Measurements from ENCODE around the gene HS2ST1.

HS2ST1 gene

DNA sequence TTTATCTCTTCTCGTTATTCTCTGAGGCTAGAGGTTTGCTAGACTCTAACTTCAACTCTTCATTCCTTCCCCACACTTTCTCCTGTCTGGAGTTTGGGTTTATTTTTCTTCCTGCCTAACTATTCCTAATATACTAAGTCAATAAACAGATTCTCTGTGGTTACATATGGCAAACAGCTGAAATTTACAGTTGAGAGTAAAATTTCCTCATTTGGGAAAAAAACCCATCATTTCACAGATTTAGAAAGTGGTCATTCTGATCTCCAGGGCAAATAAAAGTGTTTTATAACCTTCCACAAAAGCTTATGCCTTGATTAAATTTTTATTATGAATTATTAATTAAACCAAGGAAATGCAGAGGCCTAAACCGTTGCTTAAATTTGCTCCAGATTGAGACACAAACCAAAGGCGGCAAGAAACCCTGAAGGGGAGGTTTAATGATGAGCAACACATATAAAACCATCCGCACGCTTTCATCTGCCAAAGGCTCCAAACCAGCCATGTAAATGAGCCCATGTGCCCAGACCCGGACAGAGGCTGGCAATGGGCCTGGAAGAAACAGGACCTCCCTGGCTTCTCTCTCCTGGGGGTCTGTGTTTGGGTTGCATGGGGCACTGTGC lies 212.6 kb downstream of the HS2ST1 start:
- ATAC-seq, result no peak
- TF ChIP-seq, protein P1, sequence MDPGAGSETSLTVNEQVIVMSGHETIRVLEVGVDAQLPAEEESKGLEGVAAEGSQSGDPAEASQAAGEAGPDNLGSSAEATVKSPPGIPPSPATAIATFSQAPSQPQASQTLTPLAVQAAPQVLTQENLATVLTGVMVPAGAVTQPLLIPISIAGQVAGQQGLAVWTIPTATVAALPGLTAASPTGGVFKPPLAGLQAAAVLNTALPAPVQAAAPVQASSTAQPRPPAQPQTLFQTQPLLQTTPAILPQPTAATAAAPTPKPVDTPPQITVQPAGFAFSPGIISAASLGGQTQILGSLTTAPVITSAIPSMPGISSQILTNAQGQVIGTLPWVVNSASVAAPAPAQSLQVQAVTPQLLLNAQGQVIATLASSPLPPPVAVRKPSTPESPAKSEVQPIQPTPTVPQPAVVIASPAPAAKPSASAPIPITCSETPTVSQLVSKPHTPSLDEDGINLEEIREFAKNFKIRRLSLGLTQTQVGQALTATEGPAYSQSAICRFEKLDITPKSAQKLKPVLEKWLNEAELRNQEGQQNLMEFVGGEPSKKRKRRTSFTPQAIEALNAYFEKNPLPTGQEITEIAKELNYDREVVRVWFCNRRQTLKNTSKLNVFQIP (CRISPR knock-in tag; IDR thresholded peaks at IDR 0.05; ENCODE audit: borderline replicate concordance, low read depth), result no peak
- TF ChIP-seq, protein P2, sequence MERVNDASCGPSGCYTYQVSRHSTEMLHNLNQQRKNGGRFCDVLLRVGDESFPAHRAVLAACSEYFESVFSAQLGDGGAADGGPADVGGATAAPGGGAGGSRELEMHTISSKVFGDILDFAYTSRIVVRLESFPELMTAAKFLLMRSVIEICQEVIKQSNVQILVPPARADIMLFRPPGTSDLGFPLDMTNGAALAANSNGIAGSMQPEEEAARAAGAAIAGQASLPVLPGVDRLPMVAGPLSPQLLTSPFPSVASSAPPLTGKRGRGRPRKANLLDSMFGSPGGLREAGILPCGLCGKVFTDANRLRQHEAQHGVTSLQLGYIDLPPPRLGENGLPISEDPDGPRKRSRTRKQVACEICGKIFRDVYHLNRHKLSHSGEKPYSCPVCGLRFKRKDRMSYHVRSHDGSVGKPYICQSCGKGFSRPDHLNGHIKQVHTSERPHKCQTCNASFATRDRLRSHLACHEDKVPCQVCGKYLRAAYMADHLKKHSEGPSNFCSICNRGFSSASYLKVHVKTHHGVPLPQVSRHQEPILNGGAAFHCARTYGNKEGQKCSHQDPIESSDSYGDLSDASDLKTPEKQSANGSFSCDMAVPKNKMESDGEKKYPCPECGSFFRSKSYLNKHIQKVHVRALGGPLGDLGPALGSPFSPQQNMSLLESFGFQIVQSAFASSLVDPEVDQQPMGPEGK (CRISPR knock-in tag; IDR thresholded peaks at IDR 0.05; ENCODE audit: borderline replicate concordance), result no peak
- TF ChIP-seq ZC3H10 (CRISPR knock-in tag; IDR thresholded peaks at IDR 0.05), result no peak
- TF ChIP-seq GLIS3 (CRISPR knock-in tag; IDR thresholded peaks at IDR 0.05), result no peak
- TF ChIP-seq, protein P3, sequence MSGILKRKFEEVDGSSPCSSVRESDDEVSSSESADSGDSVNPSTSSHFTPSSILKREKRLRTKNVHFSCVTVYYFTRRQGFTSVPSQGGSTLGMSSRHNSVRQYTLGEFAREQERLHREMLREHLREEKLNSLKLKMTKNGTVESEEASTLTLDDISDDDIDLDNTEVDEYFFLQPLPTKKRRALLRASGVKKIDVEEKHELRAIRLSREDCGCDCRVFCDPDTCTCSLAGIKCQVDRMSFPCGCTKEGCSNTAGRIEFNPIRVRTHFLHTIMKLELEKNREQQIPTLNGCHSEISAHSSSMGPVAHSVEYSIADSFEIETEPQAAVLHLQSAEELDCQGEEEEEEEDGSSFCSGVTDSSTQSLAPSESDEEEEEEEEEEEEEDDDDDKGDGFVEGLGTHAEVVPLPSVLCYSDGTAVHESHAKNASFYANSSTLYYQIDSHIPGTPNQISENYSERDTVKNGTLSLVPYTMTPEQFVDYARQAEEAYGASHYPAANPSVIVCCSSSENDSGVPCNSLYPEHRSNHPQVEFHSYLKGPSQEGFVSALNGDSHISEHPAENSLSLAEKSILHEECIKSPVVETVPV (CRISPR knock-in tag; IDR thresholded peaks at IDR 0.05), result no peak
- no peak for TF ChIP-seq TOX (CRISPR knock-in tag; IDR thresholded peaks at IDR 0.05; ENCODE audit: borderline replicate concordance)
- no peak for TF ChIP-seq CSDC2 (CRISPR knock-in tag; IDR thresholded peaks at IDR 0.05)
- TF ChIP-seq ESRRG (CRISPR knock-in tag; IDR thresholded peaks at IDR 0.05), result no peak
- no peak for TF ChIP-seq ZNF565 (CRISPR knock-in tag; conservative IDR thresholded peaks at IDR 0.05; ENCODE audit: low read depth)
- no peak for TF ChIP-seq ZFP30 (CRISPR knock-in tag; IDR thresholded peaks at IDR 0.05)
- TF ChIP-seq, protein P4, sequence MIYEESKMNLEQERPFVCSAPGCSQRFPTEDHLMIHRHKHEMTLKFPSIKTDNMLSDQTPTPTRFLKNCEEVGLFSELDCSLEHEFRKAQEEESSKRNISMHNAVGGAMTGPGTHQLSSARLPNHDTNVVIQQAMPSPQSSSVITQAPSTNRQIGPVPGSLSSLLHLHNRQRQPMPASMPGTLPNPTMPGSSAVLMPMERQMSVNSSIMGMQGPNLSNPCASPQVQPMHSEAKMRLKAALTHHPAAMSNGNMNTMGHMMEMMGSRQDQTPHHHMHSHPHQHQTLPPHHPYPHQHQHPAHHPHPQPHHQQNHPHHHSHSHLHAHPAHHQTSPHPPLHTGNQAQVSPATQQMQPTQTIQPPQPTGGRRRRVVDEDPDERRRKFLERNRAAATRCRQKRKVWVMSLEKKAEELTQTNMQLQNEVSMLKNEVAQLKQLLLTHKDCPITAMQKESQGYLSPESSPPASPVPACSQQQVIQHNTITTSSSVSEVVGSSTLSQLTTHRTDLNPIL (CRISPR knock-in tag; IDR thresholded peaks at IDR 0.05; ENCODE audit: low read depth), result no peak
- no peak for TF ChIP-seq ZFP3 (CRISPR knock-in tag; IDR thresholded peaks at IDR 0.05)
- TF ChIP-seq ZNF70 (CRISPR knock-in tag; IDR thresholded peaks at IDR 0.05), result no peak
- TF ChIP-seq TCF4 (CRISPR knock-in tag; IDR thresholded peaks at IDR 0.05; ENCODE audit: borderline replicate concordance), result no peak
- no peak for TF ChIP-seq SNAI2 (CRISPR knock-in tag; IDR thresholded peaks at IDR 0.05)
- no peak for TF ChIP-seq ISL1 (CRISPR knock-in tag; IDR thresholded peaks at IDR 0.05)
- TF ChIP-seq, protein P5, sequence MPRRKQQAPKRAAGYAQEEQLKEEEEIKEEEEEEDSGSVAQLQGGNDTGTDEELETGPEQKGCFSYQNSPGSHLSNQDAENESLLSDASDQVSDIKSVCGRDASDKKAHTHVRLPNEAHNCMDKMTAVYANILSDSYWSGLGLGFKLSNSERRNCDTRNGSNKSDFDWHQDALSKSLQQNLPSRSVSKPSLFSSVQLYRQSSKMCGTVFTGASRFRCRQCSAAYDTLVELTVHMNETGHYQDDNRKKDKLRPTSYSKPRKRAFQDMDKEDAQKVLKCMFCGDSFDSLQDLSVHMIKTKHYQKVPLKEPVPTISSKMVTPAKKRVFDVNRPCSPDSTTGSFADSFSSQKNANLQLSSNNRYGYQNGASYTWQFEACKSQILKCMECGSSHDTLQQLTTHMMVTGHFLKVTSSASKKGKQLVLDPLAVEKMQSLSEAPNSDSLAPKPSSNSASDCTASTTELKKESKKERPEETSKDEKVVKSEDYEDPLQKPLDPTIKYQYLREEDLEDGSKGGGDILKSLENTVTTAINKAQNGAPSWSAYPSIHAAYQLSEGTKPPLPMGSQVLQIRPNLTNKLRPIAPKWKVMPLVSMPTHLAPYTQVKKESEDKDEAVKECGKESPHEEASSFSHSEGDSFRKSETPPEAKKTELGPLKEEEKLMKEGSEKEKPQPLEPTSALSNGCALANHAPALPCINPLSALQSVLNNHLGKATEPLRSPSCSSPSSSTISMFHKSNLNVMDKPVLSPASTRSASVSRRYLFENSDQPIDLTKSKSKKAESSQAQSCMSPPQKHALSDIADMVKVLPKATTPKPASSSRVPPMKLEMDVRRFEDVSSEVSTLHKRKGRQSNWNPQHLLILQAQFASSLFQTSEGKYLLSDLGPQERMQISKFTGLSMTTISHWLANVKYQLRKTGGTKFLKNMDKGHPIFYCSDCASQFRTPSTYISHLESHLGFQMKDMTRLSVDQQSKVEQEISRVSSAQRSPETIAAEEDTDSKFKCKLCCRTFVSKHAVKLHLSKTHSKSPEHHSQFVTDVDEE (CRISPR knock-in tag; IDR thresholded peaks at IDR 0.05), result no peak
- TF ChIP-seq OSR1 (CRISPR knock-in tag; IDR thresholded peaks at IDR 0.05), result no peak
- no peak for TF ChIP-seq BACH2 (CRISPR knock-in tag; IDR thresholded peaks at IDR 0.05; ENCODE audit: borderline replicate concordance)
- no peak for TF ChIP-seq ARNTL (CRISPR knock-in tag; IDR thresholded peaks at IDR 0.05; ENCODE audit: borderline replicate concordance, low read depth)

DNA sequence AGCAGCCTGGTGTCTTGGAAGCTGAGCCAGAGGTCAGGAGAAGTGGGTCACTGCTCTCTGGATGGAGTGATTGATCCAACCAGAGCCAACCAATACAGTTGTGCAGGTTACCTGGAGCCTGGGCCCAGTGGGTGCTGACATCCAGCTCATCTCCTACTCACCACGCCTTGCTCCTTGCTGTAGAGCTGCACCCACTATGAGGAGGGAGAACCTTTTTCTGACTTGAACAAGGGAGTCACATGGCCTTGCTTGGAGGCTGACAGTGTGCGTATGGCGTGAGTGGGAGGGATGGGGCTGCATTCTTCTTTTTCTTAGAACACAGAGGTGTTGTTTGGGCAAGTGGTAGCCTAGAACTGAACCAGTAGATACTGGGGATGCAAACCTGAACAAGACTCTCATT lies 213.1 kb downstream of the HS2ST1 start:
- ATAC-seq, result no peak
- TF ChIP-seq GLIS3 (CRISPR knock-in tag; IDR thresholded peaks at IDR 0.05), result no peak
- no peak for TF ChIP-seq TOX (CRISPR knock-in tag; IDR thresholded peaks at IDR 0.05; ENCODE audit: borderline replicate concordance)
- no peak for TF ChIP-seq TCF4 (CRISPR knock-in tag; IDR thresholded peaks at IDR 0.05; ENCODE audit: borderline replicate concordance)
- TF ChIP-seq ZC3H10 (CRISPR knock-in tag; IDR thresholded peaks at IDR 0.05), result no peak
- TF ChIP-seq, protein P4 (CRISPR knock-in tag; IDR thresholded peaks at IDR 0.05; ENCODE audit: low read depth), result no peak
- TF ChIP-seq, protein P1 (CRISPR knock-in tag; IDR thresholded peaks at IDR 0.05; ENCODE audit: borderline replicate concordance, low read depth), result no peak
- TF ChIP-seq BACH2 (CRISPR knock-in tag; IDR thresholded peaks at IDR 0.05; ENCODE audit: borderline replicate concordance), result no peak
- no peak for TF ChIP-seq ISL1 (CRISPR knock-in tag; IDR thresholded peaks at IDR 0.05)
- no peak for TF ChIP-seq PPARA (CRISPR knock-in tag; IDR thresholded peaks at IDR 0.05; ENCODE audit: borderline replicate concordance)
- TF ChIP-seq, protein P3 (CRISPR knock-in tag; IDR thresholded peaks at IDR 0.05), result no peak
- TF ChIP-seq RARB (CRISPR knock-in tag; IDR thresholded peaks at IDR 0.05), result no peak
- no peak for TF ChIP-seq CSDC2 (CRISPR knock-in tag; IDR thresholded peaks at IDR 0.05)
- no peak for TF ChIP-seq SNAI2 (CRISPR knock-in tag; IDR thresholded peaks at IDR 0.05)
- no peak for TF ChIP-seq OSR1 (CRISPR knock-in tag; IDR thresholded peaks at IDR 0.05)
- no peak for TF ChIP-seq ZFP30 (CRISPR knock-in tag; IDR thresholded peaks at IDR 0.05)

Measured in SK-N-SH treated with all-trans-retinoic acid at 6 μM for 48 hours (cell line).